Stimulated activated effector memory CD8-positive, alpha-beta T cell treated with anti-CD3 and anti-CD28 coated beads, Interleukin-12 subunit alpha, Interleukin-12 subunit beta, amount 100 ng/mL, for 72 hours (primary cell): ENCODE results near the gene PCDHGA6.
"Not testable (repeated sequence)": the region's sequence is repeated elsewhere in the genome, so short reads cannot be mapped to it uniquely, and the experiment has no call there.

Experiments
- ATAC-seq: fragments of 150-1000 bp; cut with Tn5 transposase; 2 replicates; pipeline ENCODE4 v1.10.0; 2021
- DNase-seq, 2 donors: peaks; one replicate each; pipeline ENCODE4 v3.0.0; 2021 to 2022; ENCODE audit warnings: low spot score in 2 of 2
- H3K27ac Mint-ChIP-seq: one replicate; pipeline ENCODE4 v1.8.0; 2022; ENCODE audit warnings: mild to moderate bottlenecking, mixed read lengths
- H3K36me3 Mint-ChIP-seq: one replicate; pipeline ENCODE4 v1.8.0; 2022; ENCODE audit warnings: mild to moderate bottlenecking, mixed read lengths
- H3K4me1 Mint-ChIP-seq: one replicate; pipeline ENCODE4 v1.8.0; 2022; ENCODE audit warnings: mixed read lengths
- H3K4me3 Mint-ChIP-seq: one replicate; pipeline ENCODE4 v1.8.0; 2022; ENCODE audit warnings: mild to moderate bottlenecking, mixed read lengths
- H3K9me3 Mint-ChIP-seq: one replicate; pipeline ENCODE4 v1.8.0; 2022; ENCODE audit warnings: mixed read lengths

Gene PCDHGA6

GRCh38 chr5:141399555-141400258 is 26.0 kb downstream of the PCDHGA6 start:
- DNase-seq (no peak), ATAC-seq (no peak)
- peaks cover 6% of the 10 kb centered on the region for H3K9me3 Mint-ChIP-seq
- no peaks in the 10 kb centered on the region for H3K36me3 Mint-ChIP-seq
- H3K27ac Mint-ChIP-seq: no peak overlapping the region
- no peaks in the 10 kb centered on the region for H3K4me1 Mint-ChIP-seq
- no peak overlapping the region for H3K4me3 Mint-ChIP-seq

- H3K9me3 Mint-ChIP-seq: peaks cover 12% of the 10 kb centered on the region
- H3K36me3 Mint-ChIP-seq: no peaks in the 10 kb centered on the region
- H3K27ac Mint-ChIP-seq: no peak within 1 kb of the TSS
- no peak for ATAC-seq
- H3K4me3 Mint-ChIP-seq: peak within 1 kb of the TSS; percentile 15
- DNase-seq: no peak
- no peaks in the 10 kb centered on the region for H3K4me1 Mint-ChIP-seq
These were observed 29.0 kb downstream of the PCDHGA6 start, which contains the start of gene PCDHGA9 for GRCh38 chr5:141402553-141403243. TSS of gene PCDHGA9 (plus strand) at chr5:141402778. CDS start at chr5:141402953, 175 bp downstream.

- DNase-seq: no peak
- Mint-ChIP-seq H3K4me1 (no peaks in the 10 kb centered on the region), H3K27ac (no peak overlapping the region), H3K36me3 (no peaks in the 10 kb centered on the region), H3K9me3 (peaks cover 12% of the 10 kb centered on the region), H3K4me3 (no peak overlapping the region)
- ATAC-seq: no peak
These were observed 29.7 kb downstream of the PCDHGA6 start for GRCh38 chr5:141403387-141403786.

GRCh38 chr5:141407790-141408505 is 34.3 kb downstream of the PCDHGA6 start, which contains the start of gene PCDHGB6:
TSS of gene PCDHGB6 (plus strand) at chr5:141408021. CDS start at chr5:141408203, 182 bp downstream.
- Mint-ChIP-seq H3K4me3 (peak within 1 kb of the TSS; percentile 38), H3K9me3 (peaks cover 15% of the 10 kb centered on the region)
- DNase-seq, H3K4me1 Mint-ChIP-seq, H3K36me3 Mint-ChIP-seq, H3K27ac Mint-ChIP-seq: not testable (repeated sequence)
- ATAC-seq: peak; percentile 54

- H3K4me1 Mint-ChIP-seq: peaks cover 20% of the 10 kb centered on the region
- H3K36me3 Mint-ChIP-seq: no peaks in the 10 kb centered on the region
- ATAC-seq (no peak), DNase-seq (no peak)
- no peak overlapping the region for H3K4me3 Mint-ChIP-seq
- no peak overlapping the region for H3K27ac Mint-ChIP-seq
- peaks cover 16% of the 10 kb centered on the region for H3K9me3 Mint-ChIP-seq
These were observed 36.1 kb downstream of the PCDHGA6 start for GRCh38 chr5:141409598-141410306.

GRCh38 chr5:141411575-141411974 is 37.9 kb downstream of the PCDHGA6 start:
- ATAC-seq (no peak), DNase-seq (no peak)
- Mint-ChIP-seq H3K27ac (no peak overlapping the region), H3K9me3 (peaks cover 13% of the 10 kb centered on the region), H3K36me3 (no peaks in the 10 kb centered on the region), H3K4me1 (peaks cover 20% of the 10 kb centered on the region), H3K4me3 (no peak overlapping the region)

GRCh38 chr5:141412854-141413539 is 39.3 kb downstream of the PCDHGA6 start, which contains the start of gene PCDHGA10:
TSS of gene PCDHGA10 (plus strand) at chr5:141412987. CDS start at chr5:141413176, 189 bp downstream.
- H3K4me1 Mint-ChIP-seq: peaks cover 24% of the 10 kb centered on the region
- H3K27ac Mint-ChIP-seq: no peak within 1 kb of the TSS
- H3K4me3 Mint-ChIP-seq: peak within 1 kb of the TSS; percentile 79
- DNase-seq: peak in 1 of 2 donors; percentile 67
- peak; percentile 83 for ATAC-seq
- H3K36me3 Mint-ChIP-seq: no peaks in the 10 kb centered on the region
- H3K9me3 Mint-ChIP-seq: peaks cover 10% of the 10 kb centered on the region

GRCh38 chr5:141413540-141414069 is 39.9 kb downstream of the PCDHGA6 start:
- Mint-ChIP-seq H3K9me3 (peaks cover 11% of the 10 kb centered on the region), H3K27ac (no peak overlapping the region), H3K4me3 (peak overlapping the region; percentile 79), H3K4me1 (peaks cover 26% of the 10 kb centered on the region), H3K36me3 (peaks cover 4% of the 10 kb centered on the region)
- DNase-seq (no peak), ATAC-seq (no peak)

- not testable (repeated sequence) for ATAC-seq, DNase-seq, H3K36me3 Mint-ChIP-seq, H3K27ac Mint-ChIP-seq
- H3K4me1 Mint-ChIP-seq: peaks cover 26% of the 10 kb centered on the region
- H3K4me3 Mint-ChIP-seq: peak overlapping the region; percentile 7
- peaks cover 10% of the 10 kb centered on the region for H3K9me3 Mint-ChIP-seq
These were observed 41.0 kb downstream of the PCDHGA6 start for GRCh38 chr5:141414548-141415274.

GRCh38 chr5:141415275-141415618 is 41.6 kb downstream of the PCDHGA6 start:
- not testable (repeated sequence) for H3K27ac Mint-ChIP-seq, H3K9me3 Mint-ChIP-seq, DNase-seq, H3K4me3 Mint-ChIP-seq, H3K36me3 Mint-ChIP-seq, ATAC-seq
- peaks cover 26% of the 10 kb centered on the region for H3K4me1 Mint-ChIP-seq

- peak within 1 kb of the TSS; percentile 61 for H3K4me3 Mint-ChIP-seq
- DNase-seq, H3K9me3 Mint-ChIP-seq, H3K36me3 Mint-ChIP-seq, H3K27ac Mint-ChIP-seq: not testable (repeated sequence)
- peak; percentile 81 for ATAC-seq
- H3K4me1 Mint-ChIP-seq: peaks cover 34% of the 10 kb centered on the region
These were observed 43.9 kb downstream of the PCDHGA6 start, which contains the start of gene PCDHGB7 for GRCh38 chr5:141417494-141418172. TSS of gene PCDHGB7 (plus strand) at chr5:141417677. CDS start at chr5:141417860, 183 bp downstream.

- H3K27ac Mint-ChIP-seq: no peak overlapping the region
- no peak overlapping the region for H3K4me3 Mint-ChIP-seq
These were observed 45.6 kb downstream of the PCDHGA6 start for GRCh38 chr5:141419074-141419880.

More at GRCh38 chr5:141419074-141419880, 45.6 kb downstream of the PCDHGA6 start:
- ATAC-seq: no peak
- peaks cover 6% of the 10 kb centered on the region for H3K9me3 Mint-ChIP-seq
- peaks cover 9% of the 10 kb centered on the region for H3K36me3 Mint-ChIP-seq
- peaks cover 19% of the 10 kb centered on the region for H3K4me1 Mint-ChIP-seq
- DNase-seq: no peak
